Left colon (tissue), 2 donors: ENCODE results near the gene C5orf22. TPM values are rescaled to one million over a fixed set of nuclear protein-coding genes. Genes with fewer than 3 reads are reported as not detected.
"Not testable (repeated sequence)": the region's sequence is repeated elsewhere in the genome, so short reads cannot be mapped to it uniquely, and the experiment has no call there.

Experiments used
- ATAC-seq: fragments of 200-7000 bp; cut with Tn5 transposase; one replicate; pipeline ENCODE4 v1.9.1; 2020; ENCODE audit warnings: mild to moderate bottlenecking, moderate library complexity
- DNase-seq, 2 donors: peaks; one replicate each; pipeline ENCODE4 v3.0.0-alpha.2; 2020
- intact Hi-C, 2 donors: fragments of 100-400 bp; cut with DNase I in 1 of 2; cut with micrococcal nuclease in 1 of 2; formaldehyde crosslinking; loops; one replicate each; pipeline versions ENCODE4 v1.11.2 to v1.14.0; 2022; cut with DNase I, micrococcal nuclease
- total RNA-seq, 2 donors: library from RNA; stranded (reverse); fragmentation: NEBNext Ultra II Directional; extraction: Animal tissue kit (Norgen Biotek cat#: 25700); gene quantifications; one replicate each; pipeline ENCODE4 v1.2.1, GENCODE V29; 2021
- donor health status: DM: no; HTN: no; CAD: no.
- donor health status: DM: yes; HTN: yes; CAD: no.

The C5orf22 gene
- total RNA-seq, 2 donors from 2014 or later = 26.5 to 28.9 TPM

- DNase-seq (no peak), ATAC-seq (no peak)
- intact Hi-C loops = no loop called here
Measured at GRCh38 chr5:31537851-31538250, 5.8 kb downstream of the C5orf22 start.

GRCh38 chr5:31549114-31549513 lies 17.0 kb downstream of the C5orf22 start:
- ATAC-seq, intact Hi-C loops: not testable (repeated sequence)

GRCh38 chr5:31551878-31552277 lies 19.8 kb downstream of the C5orf22 start:
- intact Hi-C loops = no loop called here
- no peak for ATAC-seq

More at GRCh38 chr5:31549114-31549513, 17.0 kb downstream of the C5orf22 start:
- not testable (repeated sequence) for DNase-seq

GRCh38 chr5:31553863-31554262 lies 21.8 kb downstream of the C5orf22 start:
- ATAC-seq (no peak), DNase-seq (no peak)
- intact Hi-C loops = no loop called here

More at GRCh38 chr5:31551878-31552277, 19.8 kb downstream of the C5orf22 start:
- DNase-seq = no peak

GRCh38 chr5:31554552-31554951 lies 22.5 kb downstream of the C5orf22 start:
- ATAC-seq = no peak
- intact Hi-C loops = no loop called here
- no peak for DNase-seq

GRCh38 chr5:31556461-31556860 lies 24.4 kb downstream of the C5orf22 start:
- intact Hi-C loops = no loop called here
- no peak for ATAC-seq

GRCh38 chr5:31559942-31560341 lies 27.8 kb downstream of the C5orf22 start:
- DNase-seq = no peak
- no peak for ATAC-seq
- intact Hi-C loops = no loop called here

More at GRCh38 chr5:31556461-31556860, 24.4 kb downstream of the C5orf22 start:
- DNase-seq = no peak

- intact Hi-C loops = no loop called here
- no peak for DNase-seq
- no peak for ATAC-seq
Measured at GRCh38 chr5:31561946-31562345, 29.8 kb downstream of the C5orf22 start.

GRCh38 chr5:31563216-31563615 lies 31.1 kb downstream of the C5orf22 start:
- ATAC-seq (no peak), DNase-seq (no peak)
- intact Hi-C loops = no loop called here

GRCh38 chr5:31566362-31566761 lies 34.3 kb downstream of the C5orf22 start:
- intact Hi-C loops, ATAC-seq, DNase-seq: not testable (repeated sequence)

- DNase-seq (no peak), ATAC-seq (no peak)
- intact Hi-C loops = no loop called here
Measured at GRCh38 chr5:31568302-31568835, 36.3 kb downstream of the C5orf22 start.

GRCh38 chr5:31569068-31569467 lies 37.0 kb downstream of the C5orf22 start:
- intact Hi-C loops = no loop called here
- ATAC-seq (no peak), DNase-seq (no peak)

- ATAC-seq (no peak), DNase-seq (no peak)
- intact Hi-C loops = no loop called here
Measured at GRCh38 chr5:31573494-31574142, 41.5 kb downstream of the C5orf22 start.

GRCh38 chr5:31574772-31575171 lies 42.7 kb downstream of the C5orf22 start:
- ATAC-seq (no peak), DNase-seq (no peak)
- intact Hi-C loops = no loop called here

- DNase-seq = no peak
- no peak for ATAC-seq
- intact Hi-C loops = no loop called here
Measured at GRCh38 chr5:31577438-31577837, 45.3 kb downstream of the C5orf22 start.

- intact Hi-C loops = no loop called here
- DNase-seq = no peak
- no peak for ATAC-seq
Measured at GRCh38 chr5:31579558-31579957, 47.5 kb downstream of the C5orf22 start.

GRCh38 chr5:31581498-31582099 lies 49.5 kb downstream of the C5orf22 start:
- ATAC-seq = no peak
- intact Hi-C loops = loop anchor here in 1 of 2 donors (5.0 to 10.0 kb wide), 2 partner anchors 226 to 493 kb away; no protein-coding TSS in a partner anchor
- DNase-seq = no peak

GRCh38 chr5:31583129-31583528 lies 51.0 kb downstream of the C5orf22 start:
- ATAC-seq (no peak), DNase-seq (no peak)
- intact Hi-C loops = loop anchor here in 1 of 2 donors (5.0 to 10.0 kb wide), 2 partner anchors 224 to 492 kb away; no protein-coding TSS in a partner anchor

GRCh38 chr5:31585166-31585894 lies 53.2 kb downstream of the C5orf22 start:
- DNase-seq (no peak), ATAC-seq (no peak)
- intact Hi-C loops = loop anchor here in 1 of 2 donors (10.0 kb wide), 1 partner anchor 489 kb away; no protein-coding TSS in a partner anchor
